Measurements from ENCODE around the gene ATAD1.

ATAD1 gene

DNA sequence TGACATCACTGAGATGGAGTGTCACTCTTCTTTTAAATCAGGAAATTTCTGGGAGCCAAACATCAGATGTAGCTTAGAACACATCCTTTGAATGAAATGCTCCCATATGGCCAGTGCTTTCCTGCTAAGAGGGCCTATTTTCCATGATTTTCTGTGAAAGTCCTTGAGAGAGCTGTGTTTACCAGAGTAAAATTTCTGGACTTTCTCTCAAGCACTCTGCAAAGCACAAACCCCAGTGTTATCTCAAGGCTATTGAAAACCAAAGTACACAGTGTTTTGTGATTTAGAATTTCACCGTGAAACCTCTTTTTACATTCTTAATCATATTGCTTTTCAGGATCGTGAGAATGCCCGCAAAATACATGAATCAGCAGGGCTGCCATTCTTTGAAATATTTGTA is 104.3 kb downstream of the ATAD1 start:
- no peak for DNase-seq (ENCODE audit: low read depth)

GRCh38 chr10:87712913-87713616 is 105.0 kb downstream of the ATAD1 start:
- DNase-seq (ENCODE audit: low read depth), result no peak
- no peak overlapping the region for H3K4me3 ChIP-seq (ENCODE audit: low read length)
- TF ChIP-seq, protein P1, sequence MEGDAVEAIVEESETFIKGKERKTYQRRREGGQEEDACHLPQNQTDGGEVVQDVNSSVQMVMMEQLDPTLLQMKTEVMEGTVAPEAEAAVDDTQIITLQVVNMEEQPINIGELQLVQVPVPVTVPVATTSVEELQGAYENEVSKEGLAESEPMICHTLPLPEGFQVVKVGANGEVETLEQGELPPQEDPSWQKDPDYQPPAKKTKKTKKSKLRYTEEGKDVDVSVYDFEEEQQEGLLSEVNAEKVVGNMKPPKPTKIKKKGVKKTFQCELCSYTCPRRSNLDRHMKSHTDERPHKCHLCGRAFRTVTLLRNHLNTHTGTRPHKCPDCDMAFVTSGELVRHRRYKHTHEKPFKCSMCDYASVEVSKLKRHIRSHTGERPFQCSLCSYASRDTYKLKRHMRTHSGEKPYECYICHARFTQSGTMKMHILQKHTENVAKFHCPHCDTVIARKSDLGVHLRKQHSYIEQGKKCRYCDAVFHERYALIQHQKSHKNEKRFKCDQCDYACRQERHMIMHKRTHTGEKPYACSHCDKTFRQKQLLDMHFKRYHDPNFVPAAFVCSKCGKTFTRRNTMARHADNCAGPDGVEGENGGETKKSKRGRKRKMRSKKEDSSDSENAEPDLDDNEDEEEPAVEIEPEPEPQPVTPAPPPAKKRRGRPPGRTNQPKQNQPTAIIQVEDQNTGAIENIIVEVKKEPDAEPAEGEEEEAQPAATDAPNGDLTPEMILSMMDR (conservative IDR thresholded peaks at IDR 0.05; ENCODE audit: low read length), result no peak

More for the DNA sequence above, 104.3 kb downstream of the ATAD1 start:
- TF ChIP-seq, protein P1 (conservative IDR thresholded peaks at IDR 0.05; ENCODE audit: low read length), result no peak
- no peak overlapping the region for H3K4me3 ChIP-seq (ENCODE audit: low read length)

DNA sequence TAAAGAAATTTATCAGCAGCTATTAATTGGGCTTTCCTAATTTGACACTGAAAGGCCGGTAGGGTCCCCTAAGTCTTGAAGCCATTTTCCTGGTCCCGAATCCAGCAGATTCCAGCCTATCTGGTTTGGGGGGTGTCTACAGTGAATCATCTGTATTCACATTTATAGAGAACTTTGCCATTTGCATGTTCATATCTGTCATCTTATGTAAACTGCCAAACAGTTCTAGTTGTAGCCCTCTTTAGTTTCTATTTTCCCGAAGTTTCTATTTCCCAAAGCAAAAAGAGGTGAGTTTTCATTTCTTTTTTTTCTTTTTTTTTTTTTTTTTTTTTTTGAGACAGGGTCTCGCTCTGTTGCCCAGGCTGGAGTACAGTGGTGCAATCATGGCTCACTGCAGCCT is 110.8 kb downstream of the ATAD1 start:
- TF ChIP-seq, protein P1 (conservative IDR thresholded peaks at IDR 0.05; ENCODE audit: low read length), result no peak
- no peak overlapping the region for H3K4me3 ChIP-seq (ENCODE audit: low read length)
- DNase-seq (ENCODE audit: low read depth), result no peak

DNA sequence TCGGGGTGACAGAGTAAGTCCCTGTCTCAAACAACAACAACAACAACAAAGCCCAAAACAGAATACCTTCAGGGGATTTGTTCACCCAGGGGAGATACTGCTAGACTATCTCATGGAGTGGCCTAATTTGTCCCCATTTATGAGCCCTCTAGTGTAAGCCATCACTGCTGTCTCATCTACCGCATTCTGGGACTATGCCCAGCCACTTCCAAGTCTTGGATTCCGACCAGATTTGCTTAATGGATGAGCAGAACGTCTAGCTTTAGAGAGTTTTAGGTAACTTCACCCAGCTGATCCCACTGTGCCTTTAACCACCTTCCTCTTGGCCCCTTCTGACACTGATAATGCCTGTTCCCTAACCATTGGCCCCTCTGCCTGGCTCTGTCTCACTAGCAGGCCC is 111.3 kb downstream of the ATAD1 start:
- TF ChIP-seq, protein P1 (conservative IDR thresholded peaks at IDR 0.05; ENCODE audit: low read length), result no peak
- H3K4me3 ChIP-seq (ENCODE audit: low read length), result no peak overlapping the region
- no peak for DNase-seq (ENCODE audit: low read depth)

- peak; percentile 65 for DNase-seq (ENCODE audit: low read depth)
- H3K4me3 ChIP-seq (ENCODE audit: low read length), result no peak overlapping the region
- TF ChIP-seq, protein P1 (conservative IDR thresholded peaks at IDR 0.05; ENCODE audit: low read length), result no peak
Observed at GRCh38 chr10:87705339-87705738, 112.7 kb downstream of the ATAD1 start.

- TF ChIP-seq, protein P1 (conservative IDR thresholded peaks at IDR 0.05; ENCODE audit: low read length), result no peak
- DNase-seq (ENCODE audit: low read depth), result no peak
- no peak overlapping the region for H3K4me3 ChIP-seq (ENCODE audit: low read length)
Observed at GRCh38 chr10:87703771-87704170, 114.3 kb downstream of the ATAD1 start.

- TF ChIP-seq, protein P1 (conservative IDR thresholded peaks at IDR 0.05; ENCODE audit: low read length), result no peak
- DNase-seq (ENCODE audit: low read depth), result no peak
- no peak overlapping the region for H3K4me3 ChIP-seq (ENCODE audit: low read length)
Observed at GRCh38 chr10:87702973-87703294, 115.1 kb downstream of the ATAD1 start.
